IMR-90 (cell line): Measurements from ENCODE around the gene C1QTNF8.

Experiments used
- CHD1 ChIP-seq: IDR thresholded peaks from 2 replicates; pipeline ENCODE4 v1.6.1; 2012; ENCODE audit warnings: low read depth, low read length, improper control_type of control experiment
- CTCF ChIP-seq: conservative IDR thresholded peaks from 2 replicates; pipeline ENCODE4 v1.5.1; 2012; ENCODE audit warnings: mild to moderate bottlenecking, low read depth, low read length, improper control_type of control experiment
- FOS ChIP-seq: fragments of 150-350 bp; IDR thresholded peaks from 2 replicates; pipeline ENCODE4 v1.6.1; 2016; ENCODE audit warnings: low read depth, low read length
- POLR2A ChIP-seq: IDR thresholded peaks from 2 replicates; pipeline ENCODE4 v1.6.1; 2012; ENCODE audit warnings: mild to moderate bottlenecking, low read depth, low read length

GRCh38 chr16:1126586-1126985 is 30.5 kb upstream of the C1QTNF8 start:
- TF ChIP-seq POLR2A (no peak), FOS (no peak), CTCF (no peak), CHD1 (no peak)
